GM10266 (cell line): ENCODE measurements around the gene ENTREP3.
"Not testable (repeated sequence)": the region's sequence is repeated elsewhere in the genome, so short reads cannot be mapped to it uniquely, and the experiment has no call there.

Source experiments
- DNase-seq: peaks from one replicate; pipeline ENCODE4 v3.0.0; 2012; ENCODE audit errors: extremely low spot score
- CTCF ChIP-seq: IDR thresholded peaks from 2 replicates; pipeline ENCODE4 v1.5.1; 2012; ENCODE audit warnings: mild to moderate bottlenecking, low read depth; ENCODE audit not compliant: control insufficient read depth, insufficient read depth; ENCODE audit errors: missing control alignments

Gene ENTREP3

DNA sequence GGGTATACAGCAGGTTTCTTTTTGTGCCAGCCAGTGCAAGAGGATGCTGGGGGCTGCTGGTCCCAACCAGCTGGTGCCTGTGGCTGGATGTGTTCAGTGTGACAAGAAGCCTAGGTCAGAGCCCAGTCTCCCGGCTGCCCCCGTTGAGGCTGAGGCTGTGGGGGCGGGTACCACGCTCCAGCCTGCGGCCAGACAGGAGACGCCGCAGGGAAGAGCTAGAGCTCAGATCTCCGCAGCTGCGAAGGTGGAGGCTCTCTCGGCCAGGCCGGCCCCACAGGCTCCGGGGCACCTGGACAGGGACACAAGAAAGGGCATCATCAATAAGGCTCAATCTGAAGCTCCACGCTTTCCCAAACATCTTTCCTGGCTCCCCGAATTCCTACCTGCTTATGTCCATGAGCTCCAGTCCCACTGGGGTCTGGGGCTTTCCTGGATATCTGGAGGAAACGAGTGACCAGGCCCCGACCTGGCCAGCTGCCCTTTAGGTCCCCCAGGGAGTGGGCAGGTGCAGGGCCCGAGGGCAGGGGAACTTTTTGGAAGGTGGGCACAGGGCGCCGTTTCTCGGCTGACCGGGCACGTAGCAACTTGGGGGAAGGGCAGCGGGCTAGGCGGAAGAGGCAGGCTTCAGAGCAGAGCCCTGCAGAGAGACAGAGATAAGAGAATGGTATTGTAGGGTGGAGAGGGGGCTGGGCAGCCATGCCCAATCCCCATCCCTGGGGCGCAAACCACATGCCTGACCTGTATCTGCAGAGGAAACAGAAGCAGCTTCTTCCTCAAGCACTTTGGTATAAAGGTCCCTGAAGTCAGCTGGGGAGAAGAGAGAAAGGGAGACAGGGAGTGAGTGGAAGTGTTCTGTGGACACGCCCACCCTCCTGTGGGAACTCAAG lies 7.4 kb downstream of the ENTREP3 start:
- TF ChIP-seq CTCF = no peak
- DNase-seq = no peak

- DNase-seq = not testable (repeated sequence)
These were observed 8.5 kb downstream of the ENTREP3 start for GRCh38 chr1:155246796-155247195.

- no peak for TF ChIP-seq CTCF
- DNase-seq = no peak
These were observed 10.1 kb downstream of the ENTREP3 start for GRCh38 chr1:155245163-155245524.

GRCh38 chr1:155244368-155245162 lies 10.7 kb downstream of the ENTREP3 start:
- peak; percentile 39 for TF ChIP-seq CTCF
- peak; percentile 94 for DNase-seq

- DNase-seq = no peak
- no peak for TF ChIP-seq CTCF
These were observed 12.4 kb downstream of the ENTREP3 start for GRCh38 chr1:155242805-155243358.

- no peak for DNase-seq
- no peak for TF ChIP-seq CTCF
These were observed 13.4 kb downstream of the ENTREP3 start for GRCh38 chr1:155241841-155242264.

DNA sequence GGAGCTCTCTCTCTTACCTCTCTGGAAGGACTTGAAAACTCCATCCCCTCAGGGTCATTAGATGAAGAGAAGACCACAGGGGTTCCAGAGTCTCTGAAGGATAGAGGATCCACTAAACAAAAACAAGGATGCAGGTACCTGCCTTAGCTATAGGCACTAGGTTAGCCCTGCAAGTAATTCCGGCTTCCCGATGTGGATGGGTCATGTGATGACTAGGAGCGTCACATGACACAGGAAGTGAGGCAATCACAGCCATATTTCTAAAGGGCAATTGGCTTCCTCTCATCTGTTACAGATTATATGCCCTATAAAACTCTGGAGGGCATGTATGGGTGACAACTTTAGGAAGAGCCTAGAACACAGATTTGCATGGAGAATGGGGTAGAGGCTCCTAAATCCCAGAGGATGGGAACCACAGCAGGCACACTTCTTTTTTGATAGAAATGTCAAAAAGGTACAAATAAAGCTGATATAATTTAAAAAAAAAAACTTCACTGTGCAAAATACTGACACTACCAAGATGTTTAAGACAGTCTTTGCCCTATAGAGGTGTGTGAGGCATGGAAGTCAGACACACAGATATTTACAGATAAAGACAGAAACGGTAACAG lies 14.1 kb downstream of the ENTREP3 start:
- DNase-seq = peak; percentile 74
- no peak for TF ChIP-seq CTCF
